Astrocyte of the cerebellum (primary cell): Measurements from ENCODE around the gene TMEM170B.

Experiments used
- DNase-seq: peaks from one replicate; pipeline ENCODE4 v3.0.0-alpha.2; 2011; ENCODE audit warnings: low read depth
- H3K4me3 ChIP-seq: 2 replicates; pipeline ENCODE4 v1.5.1; 2011; ENCODE audit warnings: mild to moderate bottlenecking, low read depth, low read length, moderate library complexity
- CTCF ChIP-seq: IDR thresholded peaks from 2 replicates; pipeline ENCODE4 v1.5.1; 2012; ENCODE audit warnings: low read length, low read depth, moderate library complexity, mild to moderate bottlenecking; ENCODE audit errors: missing control alignments
- in situ Hi-C: cut with HindIII; loops from 2 replicates; pipeline ENCODE4 v1.10.0; 2017; ENCODE audit warnings: low sequenced_read_pairs

The TMEM170B gene

GRCh38 chr6:11607383-11607782 lies 69.8 kb downstream of the TMEM170B start:
- TF ChIP-seq CTCF = no peak
- DNase-seq = peak; percentile 69
- H3K4me3 ChIP-seq = no peak overlapping the region
- in situ Hi-C loops = no loop called here

GRCh38 chr6:11608600-11609323 lies 71.2 kb downstream of the TMEM170B start:
- in situ Hi-C loops = no loop called here
- TF ChIP-seq CTCF = no peak
- no peak overlapping the region for H3K4me3 ChIP-seq
- no peak for DNase-seq

DNA sequence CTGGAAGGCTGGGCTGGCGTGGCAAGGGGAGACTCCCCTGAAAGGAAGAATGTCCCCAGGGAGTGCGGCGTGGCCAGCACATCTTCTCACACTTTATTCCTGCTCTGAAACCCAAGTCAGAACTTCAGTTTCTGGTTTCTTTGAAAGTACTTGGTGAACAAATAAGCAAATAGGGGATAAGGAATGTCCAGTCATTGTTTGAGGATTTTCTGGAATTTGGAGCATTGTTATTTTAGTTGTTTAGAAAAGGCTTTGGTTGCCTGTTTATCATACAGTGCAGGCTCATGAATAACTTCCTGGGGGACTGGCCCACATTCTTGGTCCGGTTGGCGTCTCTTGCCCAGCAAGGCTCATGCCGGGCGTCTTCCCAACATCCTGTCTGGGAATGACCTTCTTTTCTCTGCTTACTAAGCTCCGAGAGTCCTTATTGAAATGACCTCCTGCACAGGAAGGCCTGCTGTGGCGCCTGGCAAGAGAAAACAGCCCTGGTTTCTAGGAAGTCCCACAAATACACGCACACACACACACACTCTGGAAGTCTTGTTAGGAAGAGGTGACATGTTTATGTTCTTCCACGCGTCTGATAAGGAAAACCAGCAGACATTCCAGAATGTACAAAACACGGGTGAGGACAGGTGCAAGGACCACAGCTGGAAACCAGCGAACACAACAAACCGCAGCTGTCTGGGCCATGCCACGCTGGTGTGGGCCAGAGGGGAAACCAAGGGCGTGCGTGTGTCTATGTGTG lies 71.9 kb downstream of the TMEM170B start:
- H3K4me3 ChIP-seq = no peak overlapping the region
- no peak for TF ChIP-seq CTCF
- DNase-seq = peak; percentile 95
- in situ Hi-C loops = no loop called here

DNA sequence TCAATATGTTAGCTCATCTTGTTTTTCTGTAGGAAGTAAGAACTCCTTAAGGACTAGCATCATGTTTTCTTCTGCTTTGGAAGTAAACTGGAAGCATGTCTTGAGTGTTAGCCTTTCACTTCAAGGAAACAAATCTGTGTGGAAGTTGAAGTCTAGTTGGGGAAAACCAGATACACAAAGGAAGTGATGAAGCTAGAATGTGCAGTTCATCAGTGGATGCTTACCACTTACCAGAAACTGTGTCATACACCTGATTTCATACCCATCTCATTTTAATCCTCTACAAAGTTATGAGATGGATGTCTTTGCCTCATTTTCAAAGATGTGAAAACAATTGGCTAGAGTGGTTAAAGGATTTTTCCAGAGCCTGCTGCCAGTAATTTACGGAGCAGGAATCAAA lies 75.8 kb downstream of the TMEM170B start:
- no peak for TF ChIP-seq CTCF
- in situ Hi-C loops = no loop called here
- no peak overlapping the region for H3K4me3 ChIP-seq
- DNase-seq = no peak

DNA sequence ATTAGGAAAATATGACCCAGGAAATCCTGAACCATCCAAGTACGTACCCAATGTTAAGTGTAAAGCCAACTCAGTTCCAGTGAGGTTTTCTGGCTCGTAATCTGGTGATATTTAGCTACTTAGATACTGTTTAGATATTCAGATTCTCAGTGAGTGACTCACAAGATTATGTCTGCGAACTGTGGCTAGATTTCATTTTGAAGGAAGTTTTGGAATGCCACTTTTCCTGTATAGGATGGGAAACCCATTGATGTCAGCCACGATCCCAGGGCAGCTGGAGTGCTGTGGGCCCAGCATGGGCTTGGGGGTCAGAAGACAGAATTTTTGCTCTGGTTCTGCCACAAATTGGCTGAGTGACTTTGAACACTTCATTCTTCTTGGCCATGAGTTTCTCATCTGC lies 76.3 kb downstream of the TMEM170B start:
- H3K4me3 ChIP-seq = no peak overlapping the region
- in situ Hi-C loops = no loop called here
- TF ChIP-seq CTCF = no peak
- DNase-seq = peak; percentile 94

DNA sequence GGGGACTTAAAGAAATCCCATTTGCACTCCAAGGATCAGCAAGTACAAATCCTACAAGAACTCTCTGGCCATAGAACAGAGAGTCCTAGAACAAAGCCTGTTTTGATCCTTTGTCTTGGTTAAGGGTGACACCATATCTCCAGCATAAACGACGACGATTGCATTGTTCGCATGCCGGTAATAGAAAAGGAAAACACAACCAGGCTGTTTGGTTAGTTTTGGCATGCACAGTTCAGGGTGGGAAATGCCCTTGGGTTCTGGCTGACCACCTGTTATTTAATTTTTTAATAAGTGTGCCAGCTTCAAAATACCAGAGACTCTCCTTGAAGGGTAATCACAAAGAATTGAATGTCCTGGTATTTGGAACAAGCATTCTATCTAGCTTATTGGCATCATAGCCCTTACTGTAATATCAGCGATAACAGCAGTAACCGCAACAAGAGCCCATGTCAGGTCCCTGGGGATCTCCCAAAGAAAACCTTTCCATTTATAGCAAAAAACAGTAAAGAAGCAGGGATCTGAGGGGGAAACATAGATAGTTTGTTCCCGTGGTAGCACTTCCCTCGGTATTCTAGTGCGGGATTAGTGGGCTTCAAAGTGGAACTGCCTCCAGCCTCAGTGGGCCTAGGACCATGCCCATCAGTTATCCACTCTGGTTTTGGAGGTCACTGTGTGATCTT lies 77.1 kb downstream of the TMEM170B start:
- in situ Hi-C loops = no loop called here
- TF ChIP-seq CTCF = no peak
- no peak overlapping the region for H3K4me3 ChIP-seq
- no peak for DNase-seq
